ENCODE measurements around the gene TMTC2. TPM values are rescaled to one million over a fixed set of nuclear protein-coding genes. Genes with fewer than 3 reads are reported as not detected.

The TMTC2 gene
- total RNA-seq, 1 donor from 2014 or later: 20.2 TPM

- no peak for TF ChIP-seq CTCF (IDR thresholded peaks at IDR 0.05)
- no peaks in the 10 kb centered on the region for H3K9me3 Mint-ChIP-seq (ENCODE audit: unreplicated experiment)
- H3K27ac Mint-ChIP-seq (ENCODE audit: unreplicated experiment): no peak overlapping the region
- peaks cover 9% of the 10 kb centered on the region for H3K36me3 Mint-ChIP-seq (ENCODE audit: unreplicated experiment)
- H3K4me3 Mint-ChIP-seq (ENCODE audit: unreplicated experiment): peak overlapping the region; percentile 99
- DNase-seq (ENCODE audit: extremely low spot score, unreplicated experiment): no peak
- peaks cover 24% of the 10 kb centered on the region for H3K4me1 Mint-ChIP-seq (ENCODE audit: unreplicated experiment)
- peaks cover 11% of the 10 kb centered on the region for H3K27me3 Mint-ChIP-seq (ENCODE audit: unreplicated experiment)
Observed at GRCh38 chr12:82688596-82688995, 1.9 kb downstream of the TMTC2 start.

- Mint-ChIP-seq H3K27me3 (ENCODE audit: unreplicated experiment) (peaks cover under 1% of the 10 kb centered on the region), H3K4me1 (ENCODE audit: unreplicated experiment) (peaks cover 33% of the 10 kb centered on the region), H3K9me3 (ENCODE audit: unreplicated experiment) (no peaks in the 10 kb centered on the region), H3K27ac (ENCODE audit: unreplicated experiment) (no peak overlapping the region), H3K36me3 (ENCODE audit: unreplicated experiment) (peaks cover 14% of the 10 kb centered on the region), H3K4me3 (ENCODE audit: unreplicated experiment) (peak overlapping the region; percentile 44)
- no peak for DNase-seq (ENCODE audit: extremely low spot score, unreplicated experiment)
- TF ChIP-seq CTCF (IDR thresholded peaks at IDR 0.05): no peak
Observed at GRCh38 chr12:82690006-82690405, 3.3 kb downstream of the TMTC2 start.

GRCh38 chr12:82691513-82691912 is 4.8 kb downstream of the TMTC2 start:
- no peak for DNase-seq (ENCODE audit: extremely low spot score, unreplicated experiment)
- no peak for TF ChIP-seq CTCF (IDR thresholded peaks at IDR 0.05)
- H3K27me3 Mint-ChIP-seq (ENCODE audit: unreplicated experiment): no peaks in the 10 kb centered on the region
- no peak overlapping the region for H3K4me3 Mint-ChIP-seq (ENCODE audit: unreplicated experiment)
- no peak overlapping the region for H3K27ac Mint-ChIP-seq (ENCODE audit: unreplicated experiment)
- no peaks in the 10 kb centered on the region for H3K9me3 Mint-ChIP-seq (ENCODE audit: unreplicated experiment)
- H3K4me1 Mint-ChIP-seq (ENCODE audit: unreplicated experiment): peaks cover 38% of the 10 kb centered on the region
- peaks cover 14% of the 10 kb centered on the region for H3K36me3 Mint-ChIP-seq (ENCODE audit: unreplicated experiment)

- Mint-ChIP-seq H3K9me3 (ENCODE audit: unreplicated experiment) (no peaks in the 10 kb centered on the region), H3K27me3 (ENCODE audit: unreplicated experiment) (no peaks in the 10 kb centered on the region), H3K36me3 (ENCODE audit: unreplicated experiment) (peaks cover 14% of the 10 kb centered on the region), H3K27ac (ENCODE audit: unreplicated experiment) (no peak overlapping the region), H3K4me1 (ENCODE audit: unreplicated experiment) (peaks cover 32% of the 10 kb centered on the region), H3K4me3 (ENCODE audit: unreplicated experiment) (no peak overlapping the region)
- no peak for DNase-seq (ENCODE audit: extremely low spot score, unreplicated experiment)
- no peak for TF ChIP-seq CTCF (IDR thresholded peaks at IDR 0.05)
Observed at GRCh38 chr12:82694276-82694675, 7.6 kb downstream of the TMTC2 start.

GRCh38 chr12:82694970-82695369 is 8.3 kb downstream of the TMTC2 start:
- Mint-ChIP-seq H3K4me3 (ENCODE audit: unreplicated experiment) (no peak overlapping the region), H3K27me3 (ENCODE audit: unreplicated experiment) (no peaks in the 10 kb centered on the region), H3K27ac (ENCODE audit: unreplicated experiment) (no peak overlapping the region), H3K9me3 (ENCODE audit: unreplicated experiment) (no peaks in the 10 kb centered on the region), H3K36me3 (ENCODE audit: unreplicated experiment) (peaks cover 13% of the 10 kb centered on the region), H3K4me1 (ENCODE audit: unreplicated experiment) (peaks cover 26% of the 10 kb centered on the region)
- DNase-seq (ENCODE audit: extremely low spot score, unreplicated experiment): no peak
- no peak for TF ChIP-seq CTCF (IDR thresholded peaks at IDR 0.05)

Measured in osteocyte (in vitro differentiated cells).